HCT116 (cell line): ENCODE data around the gene APBB2. TPM values are rescaled to one million over a fixed set of nuclear protein-coding genes. Genes with fewer than 3 reads are reported as not detected.

Source experiments
- ATAC-seq: fragments of 200-7000 bp; cut with Tn5 transposase; 2 replicates; pipeline ENCODE4 v1.9.1; 2020; ENCODE audit warnings: mild to moderate bottlenecking, moderate library complexity
- BruUV-seq: library from RNA; stranded (reverse); fragments of 400-500 nt; replicated peaks from 2 replicates; lab custom pipeline; 2021; lab: Mats Ljungman, UMichigan
- CTCF ChIA-PET: fragments of 300-600 bp; sonication (Branson Sonifier 250); formaldehyde crosslinking; loops from one replicate; lab custom pipeline; 2021; ENCODE audit warnings: antibody characterized with exemption; lab: Charles Lee
- POLR2A ChIA-PET: fragments of 300-600, 350-600 bp; sonication (Branson Sonifier 250); formaldehyde crosslinking; loops from one replicate; lab custom pipeline; 2021; ENCODE audit warnings: antibody characterized with exemption; lab: Charles Lee
- RAD21 ChIA-PET, 2 experiments: fragments of 300-600 bp; sonication (Branson Sonifier 250); formaldehyde crosslinking; loops; one replicate each; lab custom pipeline; 2023; ENCODE audit warnings: low total read pairs in 2 of 2; ENCODE audit not compliant: uncharacterized antibody in 2 of 2, unreplicated experiment in 2 of 2, low non-redundant PET in 1 of 2; lab: Charles Lee
- DNase-seq: peaks from one replicate; pipeline ENCODE4 v3.0.0-alpha.2; 2010; ENCODE audit warnings: low read depth, low spot score
- H2AFZ ChIP-seq: fragments of 200-600 bp; shearing (Covaris generic), sonication (generic); 2 replicates; pipeline ENCODE4 v1.6.1; 2017; ENCODE audit warnings: low read depth, mixed run types, mixed read lengths, antibody characterized with exemption, low read length; ENCODE audit not compliant: poor library complexity, severe bottlenecking
- H3K27ac ChIP-seq: 2 replicates; pipeline ENCODE4 v1.5.1; 2012; ENCODE audit warnings: low read depth, low read length
- H3K27me3 ChIP-seq: fragments of 200-600 bp; sonication (generic); 2 replicates; pipeline ENCODE4 v1.6.1; 2016; ENCODE audit warnings: mixed run types, low read length, mixed read lengths; ENCODE audit not compliant: insufficient read depth
- H3K36me3 ChIP-seq, 2 experiments: fragments of 200-500 bp in 1 of 2; fragments of 200-600 bp in 1 of 2; sonication (Bioruptor generic) in 1 of 2; sonication (generic) in 1 of 2; 2 replicates each; pipeline versions ENCODE4 v1.5.1 to v1.6.1; 2014 to 2016; ENCODE audit warnings: low read length in 2 of 2, inconsistent platforms in 1 of 2, mixed read lengths in 1 of 2, mixed run types in 1 of 2; ENCODE audit not compliant: insufficient read depth in 2 of 2, control insufficient read depth in 1 of 2
- H3K4me1 ChIP-seq, 2 experiments: fragments of 200-600 bp in 1 of 2; sonication (generic) in 1 of 2; 2 replicates each; pipeline versions ENCODE4 v1.5.1 to v1.6.1; 2012 to 2017; ENCODE audit warnings: low read length in 2 of 2, inconsistent platforms in 1 of 2, mild to moderate bottlenecking in 1 of 2, mixed read lengths in 1 of 2, mixed run types in 1 of 2, moderate library complexity in 1 of 2; ENCODE audit not compliant: insufficient read depth in 2 of 2, control insufficient read depth in 1 of 2
- H3K4me2 ChIP-seq: fragments of 200-600 bp; sonication (generic); 2 replicates; pipeline ENCODE4 v1.6.1; 2017; ENCODE audit warnings: mixed run types, low read length, mixed read lengths
- H3K4me3 ChIP-seq, 2 experiments: fragments of 200-600 bp in 1 of 2; sonication (generic) in 1 of 2; replicated peaks in 1 of 2; 2 replicates each; pipeline ENCODE4 v1.5.1; 2011 to 2016; ENCODE audit warnings: low read length in 2 of 2, control low read depth in 1 of 2, low read depth in 1 of 2, mild to moderate bottlenecking in 1 of 2, mixed read lengths in 1 of 2, mixed run types in 1 of 2
- H3K79me2 ChIP-seq: fragments of 200-600 bp; sonication (generic); 2 replicates; pipeline ENCODE4 v1.6.1; 2017; ENCODE audit warnings: mild to moderate bottlenecking, mixed run types, low read length, moderate library complexity, mixed read lengths; ENCODE audit not compliant: insufficient read depth
- H3K9ac ChIP-seq: fragments of 200-600 bp; sonication (generic); 2 replicates; pipeline ENCODE4 v1.6.1; 2016; ENCODE audit warnings: low read length, mixed read lengths
- H3K9me2 ChIP-seq: fragments of 200-600 bp; sonication (generic), shearing (Covaris generic); 2 replicates; pipeline ENCODE4 v1.6.1; 2017; ENCODE audit warnings: mixed run types, mild to moderate bottlenecking, moderate library complexity; ENCODE audit not compliant: insufficient read depth
- H3K9me3 ChIP-seq, 2 experiments: fragments of 200-500 bp in 1 of 2; fragments of 200-600 bp in 1 of 2; sonication (Bioruptor generic) in 1 of 2; sonication (generic) in 1 of 2; 2 replicates each; pipeline ENCODE4 v1.6.1; 2014 to 2017; ENCODE audit warnings: low read length in 2 of 2, mixed read lengths in 2 of 2, inconsistent platforms in 1 of 2, low read depth in 1 of 2, mild to moderate bottlenecking in 1 of 2, mixed run types in 1 of 2, moderate library complexity in 1 of 2; ENCODE audit not compliant: control insufficient read depth in 1 of 2, insufficient read depth in 1 of 2
- H4K20me1 ChIP-seq: fragments of 200-600 bp; sonication (generic), shearing (Covaris generic); 2 replicates; pipeline ENCODE4 v1.6.1; 2017; ENCODE audit warnings: mixed run types, mild to moderate bottlenecking, moderate library complexity; ENCODE audit not compliant: insufficient read depth
- CBX3 ChIP-seq: IDR thresholded peaks from 2 replicates; pipeline ENCODE4 v1.6.1; 2012; ENCODE audit warnings: low read depth
- CEBPB ChIP-seq: IDR thresholded peaks from 2 replicates; pipeline ENCODE4 v1.6.1; 2012; ENCODE audit warnings: low read depth
- EGR1 ChIP-seq: IDR thresholded peaks from 2 replicates; pipeline ENCODE4 v1.6.1; 2012; ENCODE audit warnings: low read depth
- EZH2phosphoT487 ChIP-seq: fragments of 200-600 bp; IDR thresholded peaks from 2 replicates; pipeline ENCODE4 v1.6.1; 2018; ENCODE audit warnings: antibody characterized with exemption, borderline replicate concordance
- JUND ChIP-seq: IDR thresholded peaks from 2 replicates; pipeline ENCODE4 v1.6.1; 2012
- POLR2AphosphoS5 ChIP-seq: IDR thresholded peaks from 2 replicates; pipeline ENCODE4 v1.6.1; 2011; ENCODE audit warnings: mild to moderate bottlenecking, low read depth, low read length, moderate library complexity
- RAD21 ChIP-seq: IDR thresholded peaks from 2 replicates; pipeline ENCODE4 v1.6.1; 2012; ENCODE audit warnings: low read depth, mild to moderate bottlenecking
- SIN3A ChIP-seq: IDR thresholded peaks from 2 replicates; pipeline ENCODE4 v1.6.1; 2012; ENCODE audit warnings: low read depth
- SP1 ChIP-seq: IDR thresholded peaks from 2 replicates; pipeline ENCODE4 v1.6.1; 2012; ENCODE audit warnings: low read depth
- TCF7L2 ChIP-seq: IDR thresholded peaks from 2 replicates; pipeline ENCODE4 v1.7.0; 2011; ENCODE audit warnings: borderline replicate concordance, inconsistent platforms; ENCODE audit not compliant: insufficient read depth, insufficient read length; ENCODE audit errors: extremely low read depth
- YY1 ChIP-seq: IDR thresholded peaks from 2 replicates; pipeline ENCODE4 v1.6.1; 2011; ENCODE audit warnings: low read length, low read depth, moderate library complexity, mild to moderate bottlenecking; ENCODE audit not compliant: insufficient replicate concordance; ENCODE audit errors: extremely low read depth
- ZFX ChIP-seq: fragments of 450-650 bp; IDR thresholded peaks from 2 replicates; pipeline ENCODE4 v1.6.1; 2017
- ZNF274 ChIP-seq: fragments of 200-500 bp; sonication (Bioruptor generic); IDR thresholded peaks from 2 replicates; pipeline ENCODE4 v1.6.1; 2014; ENCODE audit warnings: mild to moderate bottlenecking, low read depth, low read length, inconsistent platforms
- intact Hi-C: fragments of 100-400 bp; cut with micrococcal nuclease; formaldehyde crosslinking; loops from 2 replicates; pipeline ENCODE4 v1.10.0; 2022
- total RNA-seq: library from RNA; stranded (reverse); gene quantifications from one replicate; pipeline ENCODE4 v1.2.1, GENCODE V29; 2021; ENCODE audit not compliant: unreplicated experiment
- TF ChIP-seq, protein P1 (sequence below): IDR thresholded peaks from 2 replicates; pipeline ENCODE4 v1.6.1; 2011; ENCODE audit warnings: mild to moderate bottlenecking, low read length, moderate library complexity; ENCODE audit not compliant: insufficient replicate concordance; ENCODE audit errors: extremely low read depth
- TF ChIP-seq, protein P2 (sequence below), 3 experiments: fragments of 200-600 bp in 1 of 3; sonication (generic) in 1 of 3; IDR thresholded peaks in 2 of 3; conservative IDR thresholded peaks in 1 of 3; 2 replicates each; pipeline ENCODE4 v1.5.1; 2012 to 2017; ENCODE audit warnings: low read depth in 2 of 3, low read length in 2 of 3, antibody characterized with exemption in 1 of 3, borderline replicate concordance in 1 of 3, control low read depth in 1 of 3, mild to moderate bottlenecking in 1 of 3, mixed read lengths in 1 of 3, mixed run types in 1 of 3, moderate library complexity in 1 of 3; ENCODE audit not compliant: insufficient read depth in 1 of 3

The APBB2 gene
- total RNA-seq, 1 experiment from 2014 or later: 72.5 TPM

DNA sequence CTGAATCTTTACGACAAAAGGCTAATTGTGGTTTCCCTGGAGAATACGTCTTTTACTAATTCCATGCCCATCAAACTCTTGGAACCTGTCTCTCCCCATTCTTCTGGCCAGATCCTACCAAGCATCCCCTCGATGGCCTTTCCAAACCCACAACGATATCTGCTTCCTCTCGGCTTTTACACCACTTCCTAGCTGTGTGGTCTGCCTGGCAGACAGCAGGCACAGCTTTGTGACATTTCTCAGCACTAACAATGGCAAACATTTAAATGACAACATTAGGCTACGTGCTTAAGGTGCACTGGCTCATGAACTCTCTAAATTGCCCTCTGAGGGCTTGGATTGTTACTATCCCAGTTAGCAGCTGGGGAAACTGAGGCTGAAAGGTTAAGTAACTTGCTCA, 323.6 kb downstream of the APBB2 start:
- Histone ChIP-seq H3K27ac (no peak overlapping the region), H3K79me2 (no peaks in the 10 kb centered on the region), H3K4me2 (no peak overlapping the region), H3K36me3 (peaks cover 3 to 14% of the 10 kb centered on the region in 2 experiments; a peak in 1 of 4 replicates), H4K20me1 (no peaks in the 10 kb centered on the region), H3K4me3 (no peak overlapping the region), H3K9ac (no peak overlapping the region), H3K27me3 (no peaks in the 10 kb centered on the region), H3K9me3 (no peaks in the 10 kb centered on the region), H3K9me2 (no peaks in the 10 kb centered on the region), H2AFZ (no peak overlapping the region), H3K4me1 (no peaks in the 10 kb centered on the region)
- TF ChIP-seq CEBPB (no peak), EGR1 (no peak), ZNF274 (no peak), YY1 (no peak), ZFX (no peak), RAD21 (no peak), JUND (no peak), SIN3A (no peak), EZH2phosphoT487 (no peak), TCF7L2 (no peak), POLR2AphosphoS5 (no peak), CBX3 (no peak), SP1 (no peak)
- TF ChIP-seq, protein P1, sequence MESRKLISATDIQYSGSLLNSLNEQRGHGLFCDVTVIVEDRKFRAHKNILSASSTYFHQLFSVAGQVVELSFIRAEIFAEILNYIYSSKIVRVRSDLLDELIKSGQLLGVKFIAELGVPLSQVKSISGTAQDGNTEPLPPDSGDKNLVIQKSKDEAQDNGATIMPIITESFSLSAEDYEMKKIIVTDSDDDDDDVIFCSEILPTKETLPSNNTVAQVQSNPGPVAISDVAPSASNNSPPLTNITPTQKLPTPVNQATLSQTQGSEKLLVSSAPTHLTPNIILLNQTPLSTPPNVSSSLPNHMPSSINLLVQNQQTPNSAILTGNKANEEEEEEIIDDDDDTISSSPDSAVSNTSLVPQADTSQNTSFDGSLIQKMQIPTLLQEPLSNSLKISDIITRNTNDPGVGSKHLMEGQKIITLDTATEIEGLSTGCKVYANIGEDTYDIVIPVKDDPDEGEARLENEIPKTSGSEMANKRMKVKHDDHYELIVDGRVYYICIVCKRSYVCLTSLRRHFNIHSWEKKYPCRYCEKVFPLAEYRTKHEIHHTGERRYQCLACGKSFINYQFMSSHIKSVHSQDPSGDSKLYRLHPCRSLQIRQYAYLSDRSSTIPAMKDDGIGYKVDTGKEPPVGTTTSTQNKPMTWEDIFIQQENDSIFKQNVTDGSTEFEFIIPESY: no peak
- TF ChIP-seq, protein P2, sequence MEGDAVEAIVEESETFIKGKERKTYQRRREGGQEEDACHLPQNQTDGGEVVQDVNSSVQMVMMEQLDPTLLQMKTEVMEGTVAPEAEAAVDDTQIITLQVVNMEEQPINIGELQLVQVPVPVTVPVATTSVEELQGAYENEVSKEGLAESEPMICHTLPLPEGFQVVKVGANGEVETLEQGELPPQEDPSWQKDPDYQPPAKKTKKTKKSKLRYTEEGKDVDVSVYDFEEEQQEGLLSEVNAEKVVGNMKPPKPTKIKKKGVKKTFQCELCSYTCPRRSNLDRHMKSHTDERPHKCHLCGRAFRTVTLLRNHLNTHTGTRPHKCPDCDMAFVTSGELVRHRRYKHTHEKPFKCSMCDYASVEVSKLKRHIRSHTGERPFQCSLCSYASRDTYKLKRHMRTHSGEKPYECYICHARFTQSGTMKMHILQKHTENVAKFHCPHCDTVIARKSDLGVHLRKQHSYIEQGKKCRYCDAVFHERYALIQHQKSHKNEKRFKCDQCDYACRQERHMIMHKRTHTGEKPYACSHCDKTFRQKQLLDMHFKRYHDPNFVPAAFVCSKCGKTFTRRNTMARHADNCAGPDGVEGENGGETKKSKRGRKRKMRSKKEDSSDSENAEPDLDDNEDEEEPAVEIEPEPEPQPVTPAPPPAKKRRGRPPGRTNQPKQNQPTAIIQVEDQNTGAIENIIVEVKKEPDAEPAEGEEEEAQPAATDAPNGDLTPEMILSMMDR (IDR thresholded peaks at IDR 0.05 in 2 of 3, conservative IDR thresholded peaks at IDR 0.05 in 1 of 3; ENCODE audit: borderline replicate concordance in 1 of 3, insufficient read depth in 1 of 3, low read depth in 2 of 3, low read length in 2 of 3): no peak
- ChIA-PET CTCF (no interaction called here), RAD21 (no interaction called here), POLR2A (no interaction called here)
- no TSS peak for BruUV-seq
- intact Hi-C loops: no loop called here
- ATAC-seq: no peak
- no peak for DNase-seq
